Measurements from ENCODE around the gene UBE2QL1. TPM values are rescaled to one million over a fixed set of nuclear protein-coding genes. Genes with fewer than 3 reads are reported as not detected.

UBE2QL1 gene
- total RNA-seq, 2 experiments from 2014 or later, result not detected

GRCh38 chr5:6461006-6461405 lies 12.3 kb downstream of the UBE2QL1 start:
- Histone ChIP-seq H4K20me1 (ENCODE audit: insufficient read depth, low read length) (no peaks in the 10 kb centered on the region), H3K4me2 (ENCODE audit: low read length) (no peak overlapping the region), H3K9me3 (ENCODE audit: low read length) (no peaks in the 10 kb centered on the region), H3K27ac (ENCODE audit: low read depth, low read length, poor library complexity, severe bottlenecking) (no peak overlapping the region), H3K9me2 (ENCODE audit: insufficient read depth, low read length) (no peaks in the 10 kb centered on the region), H3K79me2 (ENCODE audit: insufficient read depth, low read depth, low read length) (no peaks in the 10 kb centered on the region), H3K36me3 (ENCODE audit: insufficient read depth, low read length) (no peaks in the 10 kb centered on the region), H3K4me3 (ENCODE audit: low read depth, low read length, poor library complexity, severe bottlenecking) (no peak overlapping the region), H2AFZ (ENCODE audit: low read length) (no peak overlapping the region), H3K4me1 (ENCODE audit: insufficient read depth, low read length, poor library complexity, severe bottlenecking) (peaks cover 17% of the 10 kb centered on the region)
- ChIA-PET POLR2A (interaction anchor here (0.7 to 1.0 kb wide), 2 partner anchors 985 to 992 kb away, joined by 3 to 10 read pairs; no protein-coding TSS in a partner anchor), CTCF (ENCODE audit: unreplicated experiment) (no interaction called here)
- intact Hi-C loops (cut with micrococcal nuclease; ENCODE audit: unreplicated experiment), result no loop called here
- BruUV-seq (replicated peaks), result no TSS peak
- no peak for DNase-seq (ENCODE audit: low spot score)
- TF ChIP-seq EZH2phosphoT487 (IDR thresholded peaks at IDR 0.05; ENCODE audit: borderline replicate concordance, low read depth, low read length) (no peak), CTCF (conservative IDR thresholded peaks at IDR 0.05; ENCODE audit: low read length) (no peak)

DNA sequence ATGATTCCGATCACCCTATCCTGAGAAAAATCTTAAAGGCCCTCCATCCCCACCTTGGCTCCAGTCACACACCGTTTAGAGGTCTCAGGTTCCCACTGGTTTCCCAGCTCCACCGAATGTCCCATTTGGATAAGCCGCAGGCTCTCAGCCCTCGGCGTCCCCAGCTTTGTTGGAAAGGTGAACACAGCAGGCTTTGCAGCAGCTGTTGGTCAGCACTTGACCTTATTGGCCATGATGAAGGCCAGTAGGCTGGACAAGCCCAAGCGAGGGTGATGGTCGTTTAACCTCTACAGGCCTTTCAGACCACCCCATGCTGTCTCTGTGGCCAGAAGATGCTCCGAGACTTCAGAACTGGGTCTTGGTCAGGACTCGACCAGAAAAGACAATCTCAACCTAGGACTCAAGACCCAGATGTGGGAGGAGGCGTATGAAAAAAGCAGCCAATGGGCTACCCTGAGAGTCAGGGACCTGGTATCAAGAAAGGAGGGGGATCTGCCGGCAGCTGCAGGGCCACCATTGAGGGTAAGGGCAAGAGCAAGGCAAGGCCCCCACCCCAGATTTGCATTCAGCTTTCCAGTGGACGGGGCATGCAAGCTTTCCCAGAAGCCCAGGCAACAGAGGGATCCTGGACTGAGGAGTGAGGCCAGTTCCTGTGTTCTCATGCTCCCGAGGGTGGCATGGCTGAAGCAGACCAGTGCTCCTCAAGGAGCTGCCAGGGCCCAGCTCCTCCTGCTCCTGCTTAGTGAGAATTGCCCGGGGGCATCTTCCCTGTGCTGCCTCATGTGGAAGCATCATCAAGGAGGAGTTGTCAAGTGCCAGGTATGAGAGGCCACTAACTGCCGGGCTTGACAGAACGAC lies 13.4 kb downstream of the UBE2QL1 start:
- intact Hi-C loops (cut with micrococcal nuclease; ENCODE audit: unreplicated experiment), result no loop called here
- Histone ChIP-seq H3K9me3 (ENCODE audit: low read length) (no peaks in the 10 kb centered on the region), H3K4me2 (ENCODE audit: low read length) (no peak overlapping the region), H3K9me2 (ENCODE audit: insufficient read depth, low read length) (no peaks in the 10 kb centered on the region), H3K4me3 (ENCODE audit: low read depth, low read length, poor library complexity, severe bottlenecking) (no peak overlapping the region), H3K36me3 (ENCODE audit: insufficient read depth, low read length) (no peaks in the 10 kb centered on the region), H4K20me1 (ENCODE audit: insufficient read depth, low read length) (no peaks in the 10 kb centered on the region), H3K4me1 (ENCODE audit: insufficient read depth, low read length, poor library complexity, severe bottlenecking) (peaks cover 19% of the 10 kb centered on the region), H3K27ac (ENCODE audit: low read depth, low read length, poor library complexity, severe bottlenecking) (no peak overlapping the region), H2AFZ (ENCODE audit: low read length) (no peak overlapping the region), H3K79me2 (ENCODE audit: insufficient read depth, low read depth, low read length) (no peaks in the 10 kb centered on the region)
- ChIA-PET CTCF (ENCODE audit: unreplicated experiment) (no interaction called here), POLR2A (interaction anchor here (1.0 kb wide), 1 partner anchor 986 kb away, joined by 10 read pairs; no protein-coding TSS in a partner anchor)
- BruUV-seq (replicated peaks), result no TSS peak
- no peak for DNase-seq (ENCODE audit: low spot score)
- TF ChIP-seq CTCF (conservative IDR thresholded peaks at IDR 0.05; ENCODE audit: low read length) (no peak), EZH2phosphoT487 (IDR thresholded peaks at IDR 0.05; ENCODE audit: borderline replicate concordance, low read depth, low read length) (no peak)

- H3K9me2 ChIP-seq (ENCODE audit: insufficient read depth, low read length), result no peaks in the 10 kb centered on the region
These were observed 14.0 kb downstream of the UBE2QL1 start for GRCh38 chr5:6462671-6463070.

More at GRCh38 chr5:6462671-6463070, 14.0 kb downstream of the UBE2QL1 start:
- ChIA-PET POLR2A (no interaction called here), CTCF (ENCODE audit: unreplicated experiment) (no interaction called here)
- H3K4me3 ChIP-seq (ENCODE audit: low read depth, low read length, poor library complexity, severe bottlenecking), result no peak overlapping the region
- BruUV-seq (replicated peaks), result no TSS peak
- no peak overlapping the region for H2AFZ ChIP-seq (ENCODE audit: low read length)
- peaks cover 19% of the 10 kb centered on the region for H3K4me1 ChIP-seq (ENCODE audit: insufficient read depth, low read length, poor library complexity, severe bottlenecking)
- H3K36me3 ChIP-seq (ENCODE audit: insufficient read depth, low read length), result no peaks in the 10 kb centered on the region
- no peaks in the 10 kb centered on the region for H3K9me3 ChIP-seq (ENCODE audit: low read length)
- no peak for DNase-seq (ENCODE audit: low spot score)
- H3K27ac ChIP-seq (ENCODE audit: low read depth, low read length, poor library complexity, severe bottlenecking), result no peak overlapping the region
- no peak overlapping the region for H3K4me2 ChIP-seq (ENCODE audit: low read length)
- H4K20me1 ChIP-seq (ENCODE audit: insufficient read depth, low read length), result no peaks in the 10 kb centered on the region
- no peaks in the 10 kb centered on the region for H3K79me2 ChIP-seq (ENCODE audit: insufficient read depth, low read depth, low read length)
- intact Hi-C loops (cut with micrococcal nuclease; ENCODE audit: unreplicated experiment), result no loop called here
- TF ChIP-seq EZH2phosphoT487 (IDR thresholded peaks at IDR 0.05; ENCODE audit: borderline replicate concordance, low read depth, low read length) (no peak), CTCF (conservative IDR thresholded peaks at IDR 0.05; ENCODE audit: low read length) (no peak)
